ENCODE measurements around the gene TMEM44.

Gene TMEM44, protein sequence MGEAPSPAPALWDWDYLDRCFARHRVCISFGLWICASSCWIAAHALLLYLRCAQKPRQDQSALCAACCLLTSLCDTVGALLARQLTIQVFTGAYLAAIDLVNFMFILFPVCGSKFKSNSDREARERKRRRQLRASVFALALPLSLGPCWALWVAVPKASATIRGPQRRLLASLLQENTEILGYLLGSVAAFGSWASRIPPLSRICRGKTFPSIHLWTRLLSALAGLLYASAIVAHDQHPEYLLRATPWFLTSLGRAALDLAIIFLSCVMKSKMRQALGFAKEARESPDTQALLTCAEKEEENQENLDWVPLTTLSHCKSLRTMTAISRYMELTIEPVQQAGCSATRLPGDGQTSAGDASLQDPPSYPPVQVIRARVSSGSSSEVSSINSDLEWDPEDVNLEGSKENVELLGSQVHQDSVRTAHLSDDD

GRCh38 chr3:194633349-194634004 lies at the start of gene TMEM44:
TSS of gene TMEM44 (minus strand) at chr3:194633419. CDS start at chr3:194633215, 204 bp downstream.
- DNase-seq, result peak; percentile 92

DNA sequence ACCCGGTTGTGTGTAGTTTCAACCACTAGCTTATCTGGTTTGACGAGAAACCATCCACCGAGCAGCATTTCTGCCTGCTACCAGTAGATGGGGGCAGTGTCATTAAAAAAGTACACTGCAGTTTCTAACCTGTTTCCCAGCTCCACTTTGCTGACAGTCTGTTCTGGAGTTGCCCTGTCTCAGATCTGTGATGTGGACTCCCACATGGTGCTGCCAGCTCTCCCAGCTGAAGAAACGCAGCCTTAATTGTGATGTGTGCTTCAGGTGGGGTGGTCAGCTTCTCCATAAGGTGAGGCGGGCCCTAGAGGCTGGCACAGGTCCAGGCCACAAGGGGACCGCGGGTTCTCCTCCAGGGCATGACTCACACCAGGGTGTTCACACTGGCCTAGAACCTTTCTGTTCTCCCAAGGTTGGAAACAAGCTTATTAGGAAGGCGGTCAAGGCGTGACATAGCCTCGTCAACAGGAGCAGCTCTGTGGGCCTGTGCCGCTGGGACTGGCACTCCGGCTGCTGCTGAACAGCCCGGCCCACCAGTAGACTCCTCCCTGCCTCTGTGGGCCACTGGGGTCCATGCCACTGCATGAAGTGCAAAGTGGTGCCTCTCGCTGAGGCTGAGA lies 49.6 kb upstream of the TMEM44 start:
- peak; percentile 84 for DNase-seq

DNA sequence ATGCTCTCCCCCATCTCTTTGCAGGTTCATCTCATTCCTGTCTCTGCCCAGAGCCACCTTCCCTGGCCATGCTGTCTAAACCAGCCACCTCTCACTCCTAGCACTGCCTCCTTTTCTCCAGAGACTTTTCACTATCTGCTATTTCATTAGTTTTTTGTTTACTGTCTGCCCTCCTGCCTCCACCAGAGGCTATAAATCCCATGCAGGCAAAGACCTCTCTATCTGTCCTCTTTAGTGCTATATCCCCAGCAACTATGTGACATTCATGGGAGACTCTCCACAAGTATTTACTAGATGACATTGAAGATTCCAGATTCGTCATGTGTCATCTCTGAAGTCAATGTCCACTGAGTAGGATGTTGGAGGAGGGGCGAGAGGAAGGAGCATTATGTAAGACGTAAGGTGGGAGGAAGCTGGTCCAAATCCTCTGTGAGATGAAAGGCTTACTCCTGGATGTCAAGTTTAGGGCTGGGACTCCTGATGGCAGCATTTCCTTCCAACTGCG lies 49.0 kb upstream of the TMEM44 start:
- DNase-seq, result no peak

DNA sequence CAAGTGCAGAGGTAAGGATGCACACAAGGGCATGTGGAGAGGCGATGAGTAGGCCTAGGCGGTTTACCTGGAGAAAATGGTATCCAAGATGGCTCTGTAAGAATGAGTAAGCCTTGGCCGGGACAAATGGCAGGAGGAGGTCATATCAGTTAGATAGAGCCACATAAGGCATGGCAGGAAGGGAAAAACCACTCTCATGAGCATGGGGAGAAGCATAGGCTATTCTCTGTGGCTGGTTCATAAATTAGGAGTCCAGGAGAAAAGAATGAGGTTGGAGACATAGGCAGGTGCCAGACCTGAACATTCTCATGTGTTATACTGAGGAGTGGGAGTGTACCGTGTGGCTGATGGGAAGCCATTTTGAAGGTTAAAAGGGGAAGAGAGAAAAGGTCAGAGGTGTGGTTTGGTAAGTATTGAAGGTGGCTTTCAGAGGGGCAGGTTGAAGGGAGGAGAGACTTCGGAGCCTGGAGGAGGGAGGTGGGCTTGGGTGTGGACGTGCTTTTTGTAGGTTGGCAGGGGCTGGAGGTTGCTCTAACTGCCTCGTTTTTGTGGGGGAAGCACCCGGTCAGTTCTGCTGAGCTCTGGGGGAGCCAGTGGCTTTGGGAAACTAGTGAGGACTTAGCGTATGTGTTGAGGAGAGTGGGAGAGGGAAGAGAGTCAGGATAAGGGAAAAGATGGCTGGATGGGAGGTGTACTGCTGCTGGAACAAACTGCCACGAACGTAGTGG lies 47.8 kb upstream of the TMEM44 start:
- no peak for DNase-seq

DNA sequence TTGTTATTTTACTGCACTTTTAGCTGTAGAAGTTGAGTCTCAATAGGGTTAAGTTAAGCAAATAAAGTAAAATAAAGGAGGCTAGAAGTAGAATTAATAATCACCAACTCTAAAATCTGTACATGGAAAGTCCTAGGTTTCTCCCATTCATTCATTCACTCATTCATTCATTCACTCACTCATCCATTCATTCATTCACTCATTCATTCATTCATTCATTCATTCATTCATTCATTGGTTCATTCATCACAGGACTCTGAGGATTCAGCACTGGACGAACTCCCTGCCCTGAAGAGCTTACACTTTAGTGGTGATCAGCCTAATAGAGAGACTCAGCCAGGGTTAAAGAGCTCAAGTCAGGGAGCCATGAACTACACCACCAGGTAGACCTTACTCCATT lies 43.3 kb upstream of the TMEM44 start:
- DNase-seq, result no peak

DNA sequence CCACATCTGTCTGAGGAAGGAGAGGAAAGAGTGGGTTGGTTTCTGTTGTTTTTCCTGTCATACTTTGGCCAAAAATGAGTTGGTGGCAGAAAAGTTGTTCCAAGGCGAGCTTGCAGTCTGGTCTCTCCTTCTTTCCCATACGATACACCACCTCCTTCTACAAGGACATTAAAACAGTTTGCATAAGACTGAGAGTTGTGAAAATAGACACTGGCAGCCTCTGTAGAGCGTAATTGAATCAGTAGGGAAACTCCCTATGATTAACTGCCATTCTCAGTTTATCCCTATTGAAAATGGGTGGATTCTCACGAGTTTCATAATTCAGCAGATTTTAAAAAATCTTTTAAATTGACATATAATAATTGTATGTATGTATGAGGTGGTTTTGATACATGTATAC lies 42.5 kb upstream of the TMEM44 start:
- no peak for DNase-seq

DNA sequence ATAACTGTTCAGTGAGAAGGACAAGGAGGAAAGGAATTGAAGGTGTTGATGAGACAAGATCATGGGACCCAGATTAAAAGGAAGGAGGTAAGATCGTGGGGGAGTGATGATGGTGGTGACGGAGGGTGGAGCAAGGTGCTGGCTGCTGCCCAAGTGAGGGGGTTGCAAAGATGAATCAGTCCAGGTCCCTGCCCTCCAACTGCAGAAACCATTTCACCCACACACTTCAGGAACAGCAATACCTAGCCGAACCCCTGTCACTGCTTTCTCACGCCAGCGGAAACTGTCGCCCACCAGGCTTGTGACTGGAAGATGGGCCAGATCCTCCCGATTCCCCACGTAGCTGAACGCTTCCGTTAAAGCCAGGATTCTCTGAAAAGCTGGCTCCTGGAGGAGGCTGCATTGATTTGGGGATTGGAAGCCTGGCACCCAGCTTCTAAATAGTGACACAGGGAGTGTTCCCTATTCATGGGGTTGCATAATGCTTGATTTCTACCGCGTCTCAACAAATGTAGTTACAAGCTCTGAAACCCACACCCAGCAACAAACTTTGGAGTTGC lies 41.9 kb upstream of the TMEM44 start:
- no peak for DNase-seq

DNA sequence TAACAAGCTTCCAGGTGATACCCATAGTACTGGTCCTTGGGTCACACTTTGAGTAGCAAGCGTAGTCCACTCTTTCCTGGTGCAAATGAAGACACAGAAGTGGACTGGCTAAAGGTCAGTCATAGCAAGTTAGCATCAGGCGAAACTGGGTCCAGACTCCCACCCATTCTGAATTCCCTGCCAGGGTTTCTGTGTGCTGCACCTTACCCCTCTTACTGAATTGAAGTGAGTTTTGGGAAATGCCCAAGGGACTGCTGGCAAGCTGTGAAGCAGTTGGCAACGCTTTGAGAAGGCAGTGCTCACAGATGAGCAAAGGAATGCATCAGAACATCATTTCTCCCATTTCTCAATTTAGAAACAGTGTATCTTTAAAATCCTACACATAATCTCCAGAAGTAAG lies 40.5 kb upstream of the TMEM44 start:
- no peak for DNase-seq

- no peak for DNase-seq
Measured at GRCh38 chr3:194672876-194673275, 39.7 kb upstream of the TMEM44 start.

GRCh38 chr3:194671900-194672808 lies 38.9 kb upstream of the TMEM44 start, which contains the start of gene LSG1:
TSS of gene LSG1 (minus strand) at chr3:194672191. CDS start at chr3:194672162, 29 bp downstream.
- DNase-seq, result peak; percentile 94

- DNase-seq, result peak; percentile 45
Measured at GRCh38 chr3:194671511-194671899, 38.3 kb upstream of the TMEM44 start.

- DNase-seq, result no peak
Measured at GRCh38 chr3:194667363-194667762, 34.1 kb upstream of the TMEM44 start.

GRCh38 chr3:194664857-194665256 lies 31.6 kb upstream of the TMEM44 start:
- no peak for DNase-seq

DNA sequence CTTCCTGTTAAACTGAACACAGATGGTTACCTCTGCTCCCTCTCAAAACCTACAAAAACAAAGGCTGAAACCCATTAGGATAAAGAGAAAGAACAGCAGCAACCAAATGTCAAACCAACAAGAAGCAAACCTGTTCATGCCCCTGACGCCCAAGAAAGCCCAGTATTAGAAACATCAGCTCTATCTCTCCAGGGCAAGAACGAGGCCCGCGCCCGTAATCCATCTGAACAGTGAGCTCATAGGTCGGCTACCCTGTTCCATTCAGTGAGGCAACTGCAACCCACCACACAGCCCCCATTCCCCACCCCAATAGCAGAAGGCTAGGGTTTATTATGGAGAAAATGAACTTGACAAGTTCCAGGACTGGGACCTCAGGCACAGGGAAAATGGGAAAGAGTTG lies 28.7 kb upstream of the TMEM44 start:
- no peak for DNase-seq

DNA sequence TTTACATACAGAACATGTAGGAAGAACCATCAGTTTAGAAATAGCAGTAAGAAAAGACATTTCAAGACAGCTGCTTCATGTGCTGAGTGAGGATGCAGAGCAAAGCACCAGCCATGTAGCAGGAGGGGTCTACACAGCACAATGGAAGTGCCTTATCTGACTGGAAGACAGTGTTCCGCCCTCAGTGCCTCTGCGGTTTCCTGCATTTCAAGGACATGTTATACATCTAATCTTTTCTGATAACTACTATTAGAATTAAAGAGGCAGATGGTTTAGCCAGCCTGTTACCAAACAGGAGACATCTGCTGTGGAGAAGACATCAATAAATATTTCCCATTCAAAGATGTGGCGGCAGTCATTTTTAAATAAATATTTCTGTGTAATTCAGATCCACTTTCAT lies 28.2 kb upstream of the TMEM44 start:
- no peak for DNase-seq

- DNase-seq, result no peak
Measured at GRCh38 chr3:194659778-194660177, 26.6 kb upstream of the TMEM44 start.

- no peak for DNase-seq
Measured at GRCh38 chr3:194658477-194659242, 25.4 kb upstream of the TMEM44 start.

DNA sequence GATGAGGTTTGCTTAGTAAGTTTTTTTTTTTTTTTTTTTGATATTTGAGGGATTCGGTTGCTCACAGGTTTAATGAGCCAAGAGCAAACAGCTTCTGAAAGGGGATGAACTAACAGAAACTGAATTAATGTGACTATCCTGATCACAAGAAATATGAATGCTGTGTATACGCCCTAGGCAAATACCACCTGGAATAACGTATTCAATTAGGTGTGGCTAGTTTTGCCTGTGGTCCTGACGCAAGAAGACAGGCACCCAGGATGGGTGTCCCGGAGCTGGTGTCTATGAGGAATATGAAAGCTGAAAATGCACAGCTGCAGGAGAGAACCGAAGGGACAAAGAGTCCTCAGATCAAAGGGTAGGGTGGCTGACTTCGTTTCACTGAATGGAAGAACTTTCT lies 24.2 kb upstream of the TMEM44 start:
- DNase-seq, result no peak

GRCh38 chr3:194654443-194654842 lies 21.2 kb upstream of the TMEM44 start:
- no peak for DNase-seq

DNA sequence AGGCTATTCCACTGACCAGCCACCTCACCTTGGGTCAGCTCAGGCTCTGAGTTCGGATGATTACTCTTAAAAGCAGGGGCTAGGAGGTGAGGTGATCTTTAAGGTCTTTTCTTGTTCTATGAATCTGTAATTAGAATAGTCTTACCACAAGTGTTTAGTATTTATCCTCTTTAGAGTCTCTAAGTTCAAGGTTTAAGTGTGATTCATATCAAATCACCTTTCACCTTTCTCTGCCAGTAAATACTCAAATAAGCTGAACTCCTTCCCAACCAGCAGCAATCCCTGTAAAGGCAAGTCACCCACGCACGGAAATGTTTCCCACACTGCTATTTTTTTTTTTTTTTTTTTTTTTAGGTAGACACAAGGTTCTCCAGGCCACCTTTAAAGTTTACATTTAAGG lies 14.5 kb upstream of the TMEM44 start:
- no peak for DNase-seq

GRCh38 chr3:194642769-194643168 lies 9.6 kb upstream of the TMEM44 start:
- no peak for DNase-seq
